Effector memory CD8-positive, alpha-beta T cell (primary cell): ENCODE results near the gene CDT1.
A peak's percentile ranks its signal among the peaks of the same experiment; 100 is the strongest.

Experiments
- ATAC-seq: fragments of 150-1000 bp; cut with Tn5 transposase; replicated peaks from 2 replicates; pipeline ENCODE4 v1.10.0; 2021; ENCODE audit warnings: mild to moderate bottlenecking, moderate library complexity
- DNase-seq, 3 experiments: peaks; one replicate each; pipeline ENCODE4 v3.0.0; 2021
- H3K27ac Mint-ChIP-seq, 2 donors: one replicate each; pipeline ENCODE4 v1.8.0; 2022; ENCODE audit warnings: mild to moderate bottlenecking in 2 of 2, mixed read lengths in 2 of 2, moderate library complexity in 2 of 2
- H3K27me3 Mint-ChIP-seq, 2 donors: one replicate each; pipeline ENCODE4 v1.8.0; 2022; ENCODE audit warnings: mixed read lengths in 2 of 2
- H3K36me3 Mint-ChIP-seq: one replicate; pipeline ENCODE4 v1.8.0; 2022; ENCODE audit warnings: mild to moderate bottlenecking, moderate library complexity, mixed read lengths; ENCODE audit not compliant: insufficient read depth
- H3K4me1 Mint-ChIP-seq, 2 donors: one replicate each; pipeline ENCODE4 v1.8.0; 2022; ENCODE audit warnings: low read depth in 2 of 2, mixed read lengths in 2 of 2
- H3K4me3 Mint-ChIP-seq, 2 donors: one replicate each; pipeline ENCODE4 v1.8.0; 2022; ENCODE audit warnings: mild to moderate bottlenecking in 2 of 2, mixed read lengths in 2 of 2, moderate library complexity in 2 of 2
- H3K9me3 Mint-ChIP-seq, 2 donors: one replicate each; pipeline ENCODE4 v1.8.0; 2022; ENCODE audit warnings: mixed read lengths in 2 of 2
- total RNA-seq, 9 experiments: gene quantifications; one replicate each; lab custom pipeline; 2026; lab: John Stamatoyannopoulos, UW

Gene CDT1
- 0.11 to 21.7 (median 2.0) reads per million in 9 experiments for total RNA-seq

GRCh38 chr16:88803264-88803987 lies at the start of gene CDT1:
CDT1 (plus strand) TSS chr16:88803789; CDS start chr16:88803832, 43 bp downstream.
- Mint-ChIP-seq H3K9me3 (no peaks in the 10 kb centered on the region), H3K27me3 (no peaks in the 10 kb centered on the region), H3K36me3 (peaks cover 37% of the 10 kb centered on the region), H3K27ac (peak within 1 kb of the TSS; percentile 90), H3K4me3 (peak within 1 kb of the TSS; percentile 85 to 86), H3K4me1 (peaks cover 4 to 14% of the 10 kb centered on the region in 2 donors)
- ATAC-seq, result peak; percentile 66
- DNase-seq, result peak; percentile 70 to 81 (median 80)

DNA sequence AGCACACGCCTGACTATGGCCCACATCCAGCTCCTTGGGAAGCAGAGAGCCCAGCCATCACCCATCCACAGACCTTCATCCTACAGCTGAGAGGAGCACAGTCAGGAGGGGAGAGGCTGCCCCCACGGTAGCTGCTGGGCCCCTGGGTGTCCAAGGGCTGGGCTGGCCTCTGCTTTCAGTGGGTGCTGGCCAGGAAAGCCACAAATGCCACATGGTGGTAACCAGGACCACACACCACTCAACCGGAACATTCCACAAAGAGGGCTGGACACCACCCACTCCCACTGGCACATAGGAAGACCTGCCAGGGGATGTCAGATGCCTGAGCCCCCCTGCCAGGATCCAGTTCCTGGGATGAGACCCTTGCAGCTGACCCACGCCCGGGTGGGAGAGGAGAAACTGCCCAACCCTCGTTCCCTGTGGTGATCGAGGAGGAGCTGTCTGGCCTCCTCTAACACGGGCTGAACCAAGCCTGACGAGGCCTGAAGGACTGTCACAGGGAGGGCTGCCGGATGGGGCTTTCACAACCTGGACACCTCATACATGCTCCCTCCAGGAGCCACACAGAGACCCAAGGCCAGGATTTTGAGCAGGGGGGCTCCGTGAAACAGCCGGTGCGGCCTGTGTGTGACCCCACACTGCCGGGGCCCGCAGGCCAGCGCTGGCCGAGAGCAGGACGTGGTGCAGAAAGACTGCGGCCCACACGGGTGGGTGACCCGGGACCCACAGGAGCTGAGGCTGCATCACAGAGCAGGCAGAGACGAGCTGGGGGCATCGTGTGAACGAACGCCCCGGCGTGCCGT lies 49.3 kb upstream of the CDT1 start:
- Mint-ChIP-seq H3K4me3 (no peak overlapping the region), H3K27ac (peak overlapping the region; percentile 31 to 75), H3K27me3 (no peaks in the 10 kb centered on the region), H3K36me3 (peaks cover 6% of the 10 kb centered on the region), H3K4me1 (peaks cover 17 to 23% of the 10 kb centered on the region in 2 donors), H3K9me3 (no peaks in the 10 kb centered on the region)
- DNase-seq (no peak), ATAC-seq (no peak)

GRCh38 chr16:88754912-88755744 lies 48.5 kb upstream of the CDT1 start:
- Mint-ChIP-seq H3K36me3 (peaks cover 6% of the 10 kb centered on the region), H3K27ac (peak overlapping the region; percentile 31 to 62), H3K4me3 (no peak overlapping the region), H3K27me3 (no peaks in the 10 kb centered on the region), H3K4me1 (peaks cover 21 to 29% of the 10 kb centered on the region in 2 donors), H3K9me3 (no peaks in the 10 kb centered on the region)
- ATAC-seq (no peak), DNase-seq (no peak)

DNA sequence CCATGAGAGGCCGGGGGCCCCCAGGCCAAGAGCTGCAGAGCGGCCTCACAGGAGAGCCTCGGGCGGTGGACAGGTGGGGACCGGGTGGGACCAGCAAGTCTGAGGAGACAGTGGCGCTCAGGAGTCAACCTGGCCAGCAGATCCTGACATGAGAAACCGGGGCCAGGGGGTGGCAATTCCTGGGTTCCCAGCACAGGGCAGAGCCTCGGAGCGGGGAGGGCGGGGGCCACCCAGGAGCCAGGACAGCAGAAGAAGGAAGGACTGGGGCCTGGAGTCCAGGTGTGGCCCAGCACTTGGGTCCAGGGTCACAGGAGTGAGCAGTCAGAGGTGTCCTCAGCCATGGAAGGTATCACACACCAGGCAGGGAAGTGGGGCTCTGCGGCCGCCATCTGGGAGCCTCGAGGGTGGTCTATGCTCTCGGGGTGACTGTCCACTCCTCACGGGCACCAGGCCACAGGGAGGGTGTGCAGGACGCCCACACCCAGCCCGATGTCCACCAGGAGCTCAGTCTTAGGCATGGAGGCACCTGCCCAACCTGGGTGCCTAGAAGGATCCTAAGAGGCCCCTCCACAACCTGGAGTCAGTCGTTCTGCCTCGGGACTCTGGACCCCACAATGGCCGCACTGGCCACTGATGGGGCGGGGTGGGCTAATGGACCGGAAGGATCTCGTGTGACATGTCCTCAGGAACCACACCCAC lies 47.7 kb upstream of the CDT1 start:
- H3K9me3 Mint-ChIP-seq, result no peaks in the 10 kb centered on the region
- DNase-seq (no peak), ATAC-seq (no peak)
- peak overlapping the region; percentile 31 to 62 for H3K27ac Mint-ChIP-seq
- peaks cover 21 to 31% of the 10 kb centered on the region in 2 donors for H3K4me1 Mint-ChIP-seq
- H3K4me3 Mint-ChIP-seq, result no peak overlapping the region
- H3K27me3 Mint-ChIP-seq, result no peaks in the 10 kb centered on the region
- peaks cover 8% of the 10 kb centered on the region for H3K36me3 Mint-ChIP-seq

GRCh38 chr16:88758227-88758943 lies 45.2 kb upstream of the CDT1 start:
- Mint-ChIP-seq H3K27me3 (no peaks in the 10 kb centered on the region), H3K4me1 (peaks cover 20 to 32% of the 10 kb centered on the region in 2 donors), H3K36me3 (peaks cover 8% of the 10 kb centered on the region), H3K4me3 (peak overlapping the region; percentile 10 to 79), H3K9me3 (no peaks in the 10 kb centered on the region), H3K27ac (peak overlapping the region; percentile 68 to 92)
- no peak for DNase-seq
- ATAC-seq, result no peak

GRCh38 chr16:88758944-88759244 lies 44.7 kb upstream of the CDT1 start:
- H3K27me3 Mint-ChIP-seq, result no peaks in the 10 kb centered on the region
- no peak for ATAC-seq
- H3K4me1 Mint-ChIP-seq, result peaks cover 21 to 33% of the 10 kb centered on the region in 2 donors
- peak overlapping the region; percentile 68 to 92 for H3K27ac Mint-ChIP-seq
- peaks cover 8% of the 10 kb centered on the region for H3K36me3 Mint-ChIP-seq
- no peak for DNase-seq
- H3K9me3 Mint-ChIP-seq, result no peaks in the 10 kb centered on the region
- H3K4me3 Mint-ChIP-seq, result peak overlapping the region; percentile 52 to 79

DNA sequence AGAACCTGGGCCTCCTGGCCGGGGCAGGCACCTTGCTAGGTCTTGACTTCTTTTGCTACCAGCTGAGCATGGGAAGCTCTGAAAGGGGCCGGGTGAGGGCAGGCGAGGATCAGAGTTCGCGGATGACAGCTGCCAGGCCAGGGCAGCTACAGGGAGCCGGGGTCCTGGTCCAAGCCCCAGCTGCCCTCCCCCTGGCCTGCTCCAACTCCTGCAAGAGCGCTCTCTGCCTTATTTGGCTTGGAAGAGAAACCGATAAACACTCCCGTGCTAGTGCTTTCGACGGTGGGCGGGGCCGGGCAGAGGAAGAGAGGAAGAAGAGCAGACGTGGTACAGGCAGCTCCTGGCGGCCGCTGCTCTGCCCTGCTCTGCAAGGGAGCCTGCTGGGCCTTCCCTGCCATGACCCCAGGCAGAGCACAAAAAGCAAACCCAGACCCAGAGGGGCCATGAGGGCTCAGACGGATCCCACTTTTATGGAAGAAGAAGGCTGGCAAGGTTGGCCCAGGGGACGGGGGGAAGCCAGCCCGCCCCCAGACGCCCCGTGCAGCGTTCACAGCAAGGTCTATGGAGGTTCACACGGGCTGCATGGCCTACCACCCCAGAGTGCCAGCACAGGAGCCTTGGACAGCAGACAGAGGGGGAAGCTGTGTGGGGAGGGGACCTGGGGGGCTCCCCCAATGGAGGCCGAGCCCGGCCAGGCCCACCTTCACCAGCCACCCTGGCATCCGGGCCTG lies 44.2 kb upstream of the CDT1 start:
- Mint-ChIP-seq H3K36me3 (peaks cover 8% of the 10 kb centered on the region), H3K27me3 (no peaks in the 10 kb centered on the region), H3K4me1 (peaks cover 21 to 33% of the 10 kb centered on the region in 2 donors), H3K4me3 (peak overlapping the region; percentile 52 to 79), H3K9me3 (no peaks in the 10 kb centered on the region), H3K27ac (peak overlapping the region; percentile 68 to 92)
- DNase-seq (peak; percentile 36 to 49 (median 48)), ATAC-seq (peak; percentile 91)

DNA sequence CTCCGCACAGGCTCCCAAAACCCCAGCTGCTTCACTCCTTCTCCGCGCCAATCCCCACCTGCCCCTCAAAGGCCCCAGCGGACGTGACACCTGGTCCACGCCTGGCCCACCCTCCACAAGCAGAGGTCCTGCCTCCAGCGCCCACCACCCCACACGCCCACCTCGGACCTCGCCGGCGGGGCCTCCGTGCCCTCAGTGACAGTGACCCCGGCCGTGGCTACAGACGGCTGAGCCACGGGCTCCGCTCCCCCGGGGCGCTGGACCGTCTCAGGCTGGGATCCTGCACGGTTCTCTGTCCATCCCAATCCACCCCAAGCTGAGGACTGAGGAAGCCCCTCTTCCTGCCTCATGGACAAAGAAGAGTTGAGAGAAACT lies 43.6 kb upstream of the CDT1 start:
- Mint-ChIP-seq H3K4me1 (peaks cover 21 to 35% of the 10 kb centered on the region in 2 donors), H3K4me3 (peak overlapping the region; percentile 52 to 79), H3K36me3 (peaks cover 10% of the 10 kb centered on the region), H3K9me3 (no peaks in the 10 kb centered on the region), H3K27ac (peak overlapping the region; percentile 68 to 92), H3K27me3 (no peaks in the 10 kb centered on the region)
- ATAC-seq (no peak), DNase-seq (no peak)

- Mint-ChIP-seq H3K4me3 (peak overlapping the region in 1 of 2 donors; percentile 79), H3K4me1 (peaks cover 21 to 35% of the 10 kb centered on the region in 2 donors), H3K9me3 (no peaks in the 10 kb centered on the region), H3K27me3 (no peaks in the 10 kb centered on the region), H3K36me3 (peaks cover 10% of the 10 kb centered on the region), H3K27ac (peak overlapping the region; percentile 68 to 92)
- DNase-seq (no peak), ATAC-seq (no peak)
Observed at GRCh38 chr16:88760424-88761142, 43.0 kb upstream of the CDT1 start.

DNA sequence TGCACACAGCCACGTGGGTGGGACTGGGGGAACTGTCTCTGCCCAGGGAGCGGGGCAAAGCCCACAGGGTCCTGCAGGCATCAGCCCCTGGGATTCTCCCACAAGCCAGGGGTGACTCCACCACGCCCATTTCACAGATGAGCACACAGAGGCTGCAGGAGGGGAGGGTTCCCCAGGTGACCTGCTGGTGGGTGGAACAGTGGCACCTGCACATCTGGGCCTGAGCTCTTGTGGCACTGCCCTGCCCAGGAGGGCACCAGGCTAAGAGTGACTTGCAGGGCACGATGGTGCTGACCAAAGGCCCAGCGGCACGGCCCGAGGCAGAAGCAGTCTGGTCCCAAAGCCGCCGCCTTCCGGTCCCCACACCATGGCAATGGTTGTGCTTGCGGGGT lies 42.5 kb upstream of the CDT1 start:
- peaks cover 7% of the 10 kb centered on the region for H3K36me3 Mint-ChIP-seq
- H3K4me1 Mint-ChIP-seq, result peaks cover 27 to 40% of the 10 kb centered on the region in 2 donors
- H3K9me3 Mint-ChIP-seq, result no peaks in the 10 kb centered on the region
- no peak overlapping the region for H3K4me3 Mint-ChIP-seq
- DNase-seq (no peak), ATAC-seq (no peak)
- no peaks in the 10 kb centered on the region for H3K27me3 Mint-ChIP-seq
- peak overlapping the region in 1 of 2 donors; percentile 92 for H3K27ac Mint-ChIP-seq

DNA sequence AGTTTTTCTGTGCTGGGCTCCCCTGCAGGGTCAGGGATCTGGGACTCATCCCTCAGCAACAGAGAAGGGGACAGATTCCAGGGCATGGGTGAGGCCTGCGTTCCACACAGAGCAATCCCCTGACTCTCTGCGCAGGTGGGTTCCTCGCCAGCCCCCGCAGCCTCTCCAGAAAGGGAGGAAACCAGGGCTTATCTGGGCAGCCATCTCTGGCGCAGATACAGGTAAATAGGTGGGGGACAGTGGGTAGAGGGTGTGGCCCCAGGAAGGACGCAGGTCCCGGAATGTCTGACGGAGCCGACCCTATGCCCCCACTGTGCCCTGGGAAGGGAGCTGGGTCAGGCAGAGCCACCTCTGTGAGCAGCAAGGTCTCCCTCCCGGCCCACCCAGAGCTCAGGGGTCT lies 41.8 kb upstream of the CDT1 start:
- Mint-ChIP-seq H3K9me3 (no peaks in the 10 kb centered on the region), H3K4me3 (no peak overlapping the region), H3K36me3 (peaks cover 7% of the 10 kb centered on the region), H3K27me3 (no peaks in the 10 kb centered on the region), H3K4me1 (peaks cover 29 to 42% of the 10 kb centered on the region in 2 donors), H3K27ac (peak overlapping the region in 1 of 2 donors; percentile 92)
- no peak for ATAC-seq
- DNase-seq, result no peak
